Measurements from ENCODE around the gene PDE4B.
A peak's percentile ranks its signal among the peaks of the same experiment; 100 is the strongest.
"Not testable (repeated sequence)": the region's sequence is repeated elsewhere in the genome, so short reads cannot be mapped to it uniquely, and the experiment has no call there.

The PDE4B gene

GRCh38 chr1:65949230-65949626 is 156.5 kb downstream of the PDE4B start:
- DNase-seq = no peak

- no peak for DNase-seq
Observed at GRCh38 chr1:65949933-65950332, 157.2 kb downstream of the PDE4B start.

GRCh38 chr1:65952696-65953095 is 160.0 kb downstream of the PDE4B start:
- no peak for DNase-seq

GRCh38 chr1:65953170-65953569 is 160.5 kb downstream of the PDE4B start:
- DNase-seq = no peak

GRCh38 chr1:65955071-65955470 is 162.4 kb downstream of the PDE4B start:
- DNase-seq = peak in 1 of 56 donors; percentile 9

GRCh38 chr1:65955503-65955902 is 162.8 kb downstream of the PDE4B start:
- no peak for DNase-seq

GRCh38 chr1:65958561-65959350 is 166.1 kb downstream of the PDE4B start:
- DNase-seq = peak in 4 of 56 donors; percentile 12 to 65 (median 26)

GRCh38 chr1:65959896-65960567 is 167.3 kb downstream of the PDE4B start:
- peak in 2 of 56 donors; percentile 3 to 23 for DNase-seq

- peak in 10 of 56 donors; percentile 6 to 55 (median 26) for DNase-seq
Observed at GRCh38 chr1:65963156-65963888, 170.6 kb downstream of the PDE4B start.

- DNase-seq = no peak
Observed at GRCh38 chr1:65964123-65964522, 171.4 kb downstream of the PDE4B start.

- DNase-seq = no peak
Observed at GRCh38 chr1:65965112-65965996, 172.7 kb downstream of the PDE4B start.

GRCh38 chr1:65967492-65967891 is 174.8 kb downstream of the PDE4B start:
- DNase-seq = not testable (repeated sequence)

- DNase-seq = no peak
Observed at GRCh38 chr1:65971547-65971946, 178.9 kb downstream of the PDE4B start.

- DNase-seq = no peak
Observed at GRCh38 chr1:65975708-65976107, 183.0 kb downstream of the PDE4B start.

GRCh38 chr1:65979136-65980044 is 186.7 kb downstream of the PDE4B start:
- peak in 47 of 56 donors; percentile 9 to 89 (median 58) for DNase-seq

GRCh38 chr1:65980237-65980636 is 187.5 kb downstream of the PDE4B start:
- DNase-seq = no peak

GRCh38 chr1:65983500-65983899 is 190.8 kb downstream of the PDE4B start:
- DNase-seq = no peak

GRCh38 chr1:65985393-65986066 is 192.8 kb downstream of the PDE4B start:
- DNase-seq = peak in 4 of 56 donors; percentile 14 to 57 (median 24)

GRCh38 chr1:65986146-65986545 is 193.5 kb downstream of the PDE4B start:
- no peak for DNase-seq
